ENCODE data around the gene EXD3.

EXD3 gene

DNA sequence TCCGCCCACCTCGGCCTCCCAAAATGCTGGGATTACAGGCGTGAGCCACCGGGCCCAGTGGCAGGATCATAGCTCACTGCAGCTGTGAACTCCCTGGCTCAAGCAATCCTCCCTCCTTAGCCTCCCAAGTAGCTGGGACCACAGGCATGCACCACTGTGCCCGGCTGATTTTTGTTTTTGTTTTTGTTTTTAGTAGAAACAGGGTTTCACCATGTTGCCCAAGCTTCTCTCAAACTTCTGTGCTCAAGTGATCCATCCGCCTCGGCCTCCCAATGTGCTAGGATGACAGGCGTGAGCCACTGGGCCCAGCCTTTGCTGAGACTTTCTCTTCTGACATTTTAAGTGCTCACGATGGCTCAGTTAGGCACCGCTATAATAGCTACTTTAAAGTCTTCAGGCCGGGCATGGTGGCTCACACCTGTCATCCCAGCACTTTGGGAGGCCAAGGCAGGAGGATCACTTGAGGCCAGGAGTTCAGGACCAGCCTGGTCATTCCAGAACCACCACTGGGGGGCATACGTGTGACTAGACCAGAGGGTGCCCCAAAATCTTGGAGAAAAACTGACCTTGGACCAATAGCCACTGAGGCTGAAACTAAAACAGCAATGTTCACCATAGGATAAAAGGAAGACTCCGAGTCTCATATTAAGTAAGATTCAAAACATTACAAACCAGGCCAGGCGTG, 21.3 kb upstream of the EXD3 start:
- H3K4me3 ChIP-seq (ENCODE audit: low read depth, low read length), result no peak overlapping the region
- TF ChIP-seq, protein P1, sequence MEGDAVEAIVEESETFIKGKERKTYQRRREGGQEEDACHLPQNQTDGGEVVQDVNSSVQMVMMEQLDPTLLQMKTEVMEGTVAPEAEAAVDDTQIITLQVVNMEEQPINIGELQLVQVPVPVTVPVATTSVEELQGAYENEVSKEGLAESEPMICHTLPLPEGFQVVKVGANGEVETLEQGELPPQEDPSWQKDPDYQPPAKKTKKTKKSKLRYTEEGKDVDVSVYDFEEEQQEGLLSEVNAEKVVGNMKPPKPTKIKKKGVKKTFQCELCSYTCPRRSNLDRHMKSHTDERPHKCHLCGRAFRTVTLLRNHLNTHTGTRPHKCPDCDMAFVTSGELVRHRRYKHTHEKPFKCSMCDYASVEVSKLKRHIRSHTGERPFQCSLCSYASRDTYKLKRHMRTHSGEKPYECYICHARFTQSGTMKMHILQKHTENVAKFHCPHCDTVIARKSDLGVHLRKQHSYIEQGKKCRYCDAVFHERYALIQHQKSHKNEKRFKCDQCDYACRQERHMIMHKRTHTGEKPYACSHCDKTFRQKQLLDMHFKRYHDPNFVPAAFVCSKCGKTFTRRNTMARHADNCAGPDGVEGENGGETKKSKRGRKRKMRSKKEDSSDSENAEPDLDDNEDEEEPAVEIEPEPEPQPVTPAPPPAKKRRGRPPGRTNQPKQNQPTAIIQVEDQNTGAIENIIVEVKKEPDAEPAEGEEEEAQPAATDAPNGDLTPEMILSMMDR (IDR thresholded peaks at IDR 0.05; ENCODE audit: insufficient read depth, low read depth, low read length, missing control alignments), result no peak
- DNase-seq (ENCODE audit: low read depth), result no peak

DNA sequence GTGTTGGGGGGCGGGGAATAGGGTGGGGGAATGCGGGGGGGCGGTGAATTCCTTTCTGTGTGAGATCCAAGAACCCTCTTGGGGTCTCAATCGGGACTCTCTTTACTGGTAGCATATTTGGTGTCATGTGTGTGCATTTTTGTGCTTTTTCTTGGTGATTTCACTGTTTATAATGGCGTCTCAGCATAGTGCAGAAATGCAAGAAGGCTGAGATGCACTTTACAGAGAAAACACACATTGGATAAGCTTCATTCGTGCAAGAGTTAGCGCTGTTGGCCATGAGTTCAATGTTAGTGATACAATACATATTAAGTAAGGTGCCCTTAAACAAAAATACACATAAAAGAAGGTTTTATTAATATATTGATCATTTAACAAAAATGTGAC, 19.0 kb upstream of the EXD3 start:
- no peak for DNase-seq (ENCODE audit: low read depth)
- H3K4me3 ChIP-seq (ENCODE audit: low read depth, low read length), result no peak overlapping the region

DNA sequence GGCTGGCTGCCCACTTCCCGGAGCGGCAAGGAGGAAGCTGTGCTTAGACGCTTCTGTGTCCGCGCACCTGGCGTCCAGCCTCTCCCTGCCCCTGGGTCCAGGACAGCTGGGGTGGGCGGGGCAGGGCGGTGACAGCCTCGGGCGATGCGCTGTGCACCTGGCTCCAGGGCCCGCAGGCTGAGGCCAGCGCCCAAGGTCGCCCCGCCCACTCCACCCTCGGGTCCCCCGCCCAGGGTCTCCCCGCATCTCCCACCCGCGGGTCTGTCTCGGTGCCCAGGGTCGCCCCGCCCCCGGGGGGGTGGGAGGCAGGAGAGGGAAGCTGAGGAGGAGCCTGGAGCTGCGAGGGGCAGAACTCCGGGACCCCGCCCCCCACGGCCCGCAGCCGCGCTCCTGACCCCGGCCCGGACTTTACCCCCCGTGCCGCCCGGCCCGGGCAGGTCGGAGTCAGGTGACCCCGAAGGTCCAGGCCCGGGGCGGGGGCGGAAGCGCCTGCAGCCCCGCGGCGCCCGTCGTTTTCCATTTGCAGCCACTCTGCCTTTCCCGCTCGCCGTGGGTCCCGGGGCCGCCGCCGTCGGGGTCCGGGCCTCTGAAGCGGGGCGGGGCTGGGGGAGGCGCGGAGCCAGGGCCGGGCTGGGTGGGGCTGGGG, 18.4 kb upstream of the EXD3 start, which contains the start of gene ENTPD8:
ENTPD8 (minus strand) TSS at position 69 of the 646 bp plus-strand sequence. CDS start 3,072 bp downstream, outside the sequence.
- DNase-seq (ENCODE audit: low read depth), result no peak
- H3K4me3 ChIP-seq (ENCODE audit: low read depth, low read length), result no peak within 1 kb of the TSS
- TF ChIP-seq, protein P1 (IDR thresholded peaks at IDR 0.05; ENCODE audit: insufficient read depth, low read depth, low read length, missing control alignments), result no peak

More for the DNA sequence above, 19.0 kb upstream of the EXD3 start:
- TF ChIP-seq, protein P1 (IDR thresholded peaks at IDR 0.05; ENCODE audit: insufficient read depth, low read depth, low read length, missing control alignments), result no peak

DNA sequence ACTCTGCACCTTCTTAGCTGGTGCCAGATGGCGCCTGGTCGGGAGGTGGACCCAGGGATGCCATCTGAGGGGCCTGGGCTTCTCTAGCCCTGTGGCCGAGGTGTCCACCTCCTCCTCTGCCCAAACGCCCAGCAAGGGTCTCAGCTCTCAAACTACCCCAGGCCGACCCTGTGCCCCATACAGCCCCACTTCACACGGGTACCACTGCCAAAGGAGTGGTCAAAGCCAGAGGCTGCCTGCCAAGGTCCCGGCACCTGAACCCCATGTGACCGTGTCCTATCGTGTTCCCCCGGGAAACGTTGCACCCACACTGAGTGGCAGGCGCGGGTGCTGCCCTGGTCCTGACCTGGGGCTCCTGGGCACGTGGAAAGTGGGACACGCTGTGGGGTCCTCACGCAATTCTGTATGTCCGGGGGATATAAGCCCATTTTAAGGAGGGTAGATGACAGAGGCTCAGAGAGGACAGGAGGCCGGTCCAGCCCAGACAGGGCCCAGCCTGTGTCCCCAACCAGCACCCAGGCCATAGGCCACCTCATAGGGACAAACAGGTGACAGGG, 16.3 kb upstream of the EXD3 start:
- no peak for DNase-seq (ENCODE audit: low read depth)
- no peak overlapping the region for H3K4me3 ChIP-seq (ENCODE audit: low read depth, low read length)
- TF ChIP-seq, protein P1 (IDR thresholded peaks at IDR 0.05; ENCODE audit: insufficient read depth, low read depth, low read length, missing control alignments), result no peak

DNA sequence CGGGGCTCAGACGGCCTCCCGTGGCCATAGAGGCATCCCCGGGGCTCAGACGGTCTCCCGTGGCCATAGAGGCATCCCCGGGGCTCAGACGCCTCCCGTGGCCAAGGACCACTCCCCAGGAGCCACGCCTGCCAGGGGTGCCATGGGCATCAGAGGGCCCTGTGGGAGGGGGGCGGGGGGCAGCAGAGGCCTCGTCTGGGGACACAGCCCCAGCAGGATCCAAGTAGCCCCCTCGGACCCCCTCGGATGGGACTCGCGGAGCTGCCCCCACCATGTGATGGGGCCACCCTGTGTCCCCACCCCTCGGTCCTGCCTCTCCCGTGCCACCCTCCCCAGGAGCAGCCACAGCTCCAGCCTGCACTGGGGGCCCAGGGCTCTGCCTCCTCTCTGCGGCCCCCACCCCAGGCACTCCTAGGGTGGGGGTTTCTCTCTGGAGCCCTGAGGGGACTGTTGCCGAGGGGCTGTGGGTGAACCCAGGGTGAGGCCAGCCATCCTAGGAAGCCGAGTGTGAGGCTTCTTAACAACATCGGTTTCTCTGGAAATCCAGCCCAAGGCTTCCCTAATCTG, 15.7 kb upstream of the EXD3 start:
- H3K4me3 ChIP-seq (ENCODE audit: low read depth, low read length), result no peak overlapping the region
- TF ChIP-seq, protein P1 (IDR thresholded peaks at IDR 0.05; ENCODE audit: insufficient read depth, low read depth, low read length, missing control alignments), result no peak
- no peak for DNase-seq (ENCODE audit: low read depth)

DNA sequence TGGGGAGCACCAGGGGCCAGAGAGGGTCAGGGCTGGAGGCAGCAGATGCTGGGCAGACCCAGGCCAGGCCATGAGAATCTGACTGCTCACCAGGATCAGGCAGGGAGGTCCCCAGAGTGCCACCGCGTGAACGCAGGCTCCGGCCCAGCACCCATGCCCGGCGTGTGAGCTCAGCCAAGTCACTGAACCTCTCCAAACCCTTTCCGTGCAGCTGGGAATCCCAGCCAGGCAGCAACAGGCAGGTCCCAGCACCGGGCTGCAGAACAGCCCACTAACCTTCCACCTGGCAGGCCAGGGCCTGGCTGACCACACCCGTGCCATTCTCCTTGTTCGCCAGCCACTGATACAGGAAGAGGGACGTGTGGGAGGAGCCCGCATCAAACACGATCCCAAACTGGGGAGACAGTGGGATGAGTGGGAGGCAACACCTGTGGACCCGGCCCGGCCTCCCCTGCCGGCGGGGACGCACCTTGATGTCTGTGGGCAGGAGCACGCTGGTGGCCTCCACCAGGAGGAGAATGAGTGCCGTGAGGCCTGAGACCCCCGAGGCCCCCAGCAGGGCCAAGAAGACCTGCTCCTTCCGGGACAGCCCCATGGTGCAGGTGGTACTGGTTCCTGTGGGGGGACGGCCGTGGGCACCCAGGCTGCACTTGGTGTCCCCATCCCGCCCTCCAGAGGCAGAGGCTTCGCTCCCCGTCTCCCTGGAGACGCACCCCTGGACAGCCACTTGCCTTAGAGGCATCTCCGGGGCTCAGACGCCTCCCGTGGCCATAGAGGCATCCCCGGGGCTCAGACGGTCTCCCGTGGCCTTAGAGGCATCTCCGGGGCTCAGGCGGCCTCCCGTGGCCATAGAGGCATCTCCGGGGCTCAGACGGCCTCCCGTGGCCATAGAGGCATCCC, 15.0 kb upstream of the EXD3 start:
- TF ChIP-seq, protein P1 (IDR thresholded peaks at IDR 0.05; ENCODE audit: insufficient read depth, low read depth, low read length, missing control alignments), result no peak
- H3K4me3 ChIP-seq (ENCODE audit: low read depth, low read length), result no peak overlapping the region
- DNase-seq (ENCODE audit: low read depth), result no peak

Measured in GM12865 (cell line).